Smooth muscle cell (in vitro differentiated cells): ENCODE measurements around the gene FAM120C. TPM values are rescaled to one million over a fixed set of nuclear protein-coding genes. Genes with fewer than 3 reads are reported as not detected.

Source experiments
- DNase-seq: peaks from one replicate; lab custom pipeline; 2025; ENCODE audit not compliant: unreplicated experiment; lab: John Stamatoyannopoulos, UW
- H2AFZ ChIP-seq: fragments of 200-600 bp; sonication (generic); 2 replicates; pipeline ENCODE4 v1.6.0; 2016; ENCODE audit warnings: antibody characterized with exemption, low read depth, mild to moderate bottlenecking
- H3F3A ChIP-seq: fragments of 200-600 bp; sonication (generic); 2 replicates; pipeline ENCODE4 v1.6.0; 2017; ENCODE audit warnings: antibody characterized with exemption, low read depth
- H3K27ac ChIP-seq: fragments of 200-600 bp; sonication (generic); 2 replicates; pipeline ENCODE4 v1.5.1; 2016; ENCODE audit warnings: low read depth, mild to moderate bottlenecking
- H3K27me3 ChIP-seq: fragments of 200-600 bp; sonication (generic); 2 replicates; pipeline ENCODE4 v1.6.1; 2016; ENCODE audit warnings: low read depth, mild to moderate bottlenecking
- H3K36me3 ChIP-seq: fragments of 200-600 bp; sonication (generic); 2 replicates; pipeline ENCODE4 v1.5.1; 2016; ENCODE audit warnings: low read depth
- H3K4me1 ChIP-seq: fragments of 200-600 bp; sonication (generic); 2 replicates; pipeline ENCODE4 v1.5.1; 2016; ENCODE audit warnings: low read depth
- H3K4me2 ChIP-seq: fragments of 200-600 bp; sonication (generic); 2 replicates; pipeline ENCODE4 v1.6.0; 2016; ENCODE audit warnings: mild to moderate bottlenecking
- H3K4me3 ChIP-seq: fragments of 200-600 bp; sonication (generic); 2 replicates; pipeline ENCODE4 v1.5.1; 2016; ENCODE audit warnings: mild to moderate bottlenecking
- H3K79me2 ChIP-seq: fragments of 200-600 bp; sonication (generic); 2 replicates; pipeline ENCODE4 v1.6.0; 2016; ENCODE audit warnings: low read depth, mild to moderate bottlenecking
- H3K9ac ChIP-seq: fragments of 200-600 bp; sonication (generic); 2 replicates; pipeline ENCODE4 v1.6.0; 2016; ENCODE audit warnings: low read depth
- H3K9me3 ChIP-seq: fragments of 200-600 bp; sonication (generic); replicated peaks from 2 replicates; pipeline ENCODE4 v1.5.1; 2016; ENCODE audit warnings: low read depth
- H4K20me1 ChIP-seq: fragments of 200-600 bp; sonication (generic); 2 replicates; pipeline ENCODE4 v1.6.0; 2016; ENCODE audit warnings: low read depth
- CTCF ChIP-seq: fragments of 200-600 bp; sonication (generic); IDR thresholded peaks from 2 replicates; pipeline ENCODE4 v1.5.1; 2017; ENCODE audit warnings: borderline replicate concordance, mild to moderate bottlenecking, antibody characterized with exemption; ENCODE audit not compliant: insufficient read depth, poor library complexity, severe bottlenecking
- WGBS: methylation state at CpG from one replicate; pipeline ENCODE4 v1.1.7; 2016; ENCODE audit warnings: low lambda C conversion rate; 5-methylcytosine and 5-hydroxymethylcytosine counted together
- polyA plus RNA-seq: library from polyadenylated mRNA; unstranded; fragments of >200 nt; fragmentation: Nextera tagmentation; extraction: Ambion mirVana; gene quantifications from 2 replicates; pipeline ENCODE4 v1.2.1, GENCODE V29; 2016
- total RNA-seq: library from RNA; depleted of rRNA; stranded (reverse); fragments of >200 nt; gene quantifications from 2 replicates; pipeline ENCODE4 v1.2.3, GENCODE V29; 2014

The FAM120C gene
- total and polyA plus RNA-seq, 2 experiments from 2014 or later, result 2.0 to 4.1 TPM

- Histone ChIP-seq H3K9me3 (no peaks in the 10 kb centered on the region), H3K4me1 (no peaks in the 10 kb centered on the region), H3K9ac (no peak overlapping the region), H3K79me2 (no peaks in the 10 kb centered on the region), H3K27me3 (no peaks in the 10 kb centered on the region), H3K27ac (no peak overlapping the region), H4K20me1 (no peaks in the 10 kb centered on the region), H3K4me2 (no peak overlapping the region), H2AFZ (no peak overlapping the region), H3K36me3 (no peaks in the 10 kb centered on the region), H3K4me3 (no peak overlapping the region), H3F3A (no peaks in the 10 kb centered on the region)
- TF ChIP-seq CTCF, result no peak
- WGBS, result 86% methylated on average over 3 of the region's 3 CpGs
- DNase-seq, result no peak
Observed at GRCh38 chrX:54213603-54214002, 30.5 kb upstream of the FAM120C start.

GRCh38 chrX:54208531-54208930 lies 25.5 kb upstream of the FAM120C start:
- no peak for DNase-seq
- H2AFZ ChIP-seq, result no peak overlapping the region
- WGBS, result 68% methylated on average over 3 of the region's 3 CpGs

GRCh38 chrX:54198262-54198661 lies 15.2 kb upstream of the FAM120C start:
- no peak overlapping the region for H2AFZ ChIP-seq
- H3K27ac ChIP-seq, result no peak overlapping the region
- TF ChIP-seq CTCF, result no peak
- no peaks in the 10 kb centered on the region for H3K27me3 ChIP-seq
- no peaks in the 10 kb centered on the region for H4K20me1 ChIP-seq
- no peaks in the 10 kb centered on the region for H3K4me1 ChIP-seq
- no peak overlapping the region for H3K9ac ChIP-seq
- no peak overlapping the region for H3K4me2 ChIP-seq
- H3K4me3 ChIP-seq, result no peak overlapping the region
- no peaks in the 10 kb centered on the region for H3K9me3 ChIP-seq
- no peaks in the 10 kb centered on the region for H3K79me2 ChIP-seq
- no peaks in the 10 kb centered on the region for H3K36me3 ChIP-seq
- 72% methylated on average over 6 of the region's 6 CpGs for WGBS
- H3F3A ChIP-seq, result no peaks in the 10 kb centered on the region
- DNase-seq, result no peak

More at GRCh38 chrX:54208531-54208930, 25.5 kb upstream of the FAM120C start:
- no peak for TF ChIP-seq CTCF
- Histone ChIP-seq H3K79me2 (no peaks in the 10 kb centered on the region), H3F3A (no peaks in the 10 kb centered on the region), H3K4me1 (no peaks in the 10 kb centered on the region), H3K27me3 (no peaks in the 10 kb centered on the region), H3K36me3 (no peaks in the 10 kb centered on the region), H3K4me2 (no peak overlapping the region), H3K27ac (no peak overlapping the region), H3K9ac (no peak overlapping the region), H3K9me3 (no peaks in the 10 kb centered on the region), H4K20me1 (no peaks in the 10 kb centered on the region), H3K4me3 (no peak overlapping the region)

GRCh38 chrX:54194982-54195588 lies 12.0 kb upstream of the FAM120C start:
- H4K20me1 ChIP-seq, result no peaks in the 10 kb centered on the region
- no peaks in the 10 kb centered on the region for H3K9me3 ChIP-seq
- no peaks in the 10 kb centered on the region for H3F3A ChIP-seq
- TF ChIP-seq CTCF, result no peak
- no peak overlapping the region for H3K27ac ChIP-seq
- DNase-seq, result no peak
- H2AFZ ChIP-seq, result no peak overlapping the region
- H3K4me3 ChIP-seq, result no peak overlapping the region
- H3K9ac ChIP-seq, result no peak overlapping the region
- no peaks in the 10 kb centered on the region for H3K27me3 ChIP-seq
- H3K4me1 ChIP-seq, result no peaks in the 10 kb centered on the region
- no peaks in the 10 kb centered on the region for H3K36me3 ChIP-seq
- H3K79me2 ChIP-seq, result no peaks in the 10 kb centered on the region
- H3K4me2 ChIP-seq, result no peak overlapping the region
